Measurements from ENCODE around the gene MFSD2A.
A peak's percentile ranks its signal among the peaks of the same experiment; 100 is the strongest.

MFSD2A gene

DNA sequence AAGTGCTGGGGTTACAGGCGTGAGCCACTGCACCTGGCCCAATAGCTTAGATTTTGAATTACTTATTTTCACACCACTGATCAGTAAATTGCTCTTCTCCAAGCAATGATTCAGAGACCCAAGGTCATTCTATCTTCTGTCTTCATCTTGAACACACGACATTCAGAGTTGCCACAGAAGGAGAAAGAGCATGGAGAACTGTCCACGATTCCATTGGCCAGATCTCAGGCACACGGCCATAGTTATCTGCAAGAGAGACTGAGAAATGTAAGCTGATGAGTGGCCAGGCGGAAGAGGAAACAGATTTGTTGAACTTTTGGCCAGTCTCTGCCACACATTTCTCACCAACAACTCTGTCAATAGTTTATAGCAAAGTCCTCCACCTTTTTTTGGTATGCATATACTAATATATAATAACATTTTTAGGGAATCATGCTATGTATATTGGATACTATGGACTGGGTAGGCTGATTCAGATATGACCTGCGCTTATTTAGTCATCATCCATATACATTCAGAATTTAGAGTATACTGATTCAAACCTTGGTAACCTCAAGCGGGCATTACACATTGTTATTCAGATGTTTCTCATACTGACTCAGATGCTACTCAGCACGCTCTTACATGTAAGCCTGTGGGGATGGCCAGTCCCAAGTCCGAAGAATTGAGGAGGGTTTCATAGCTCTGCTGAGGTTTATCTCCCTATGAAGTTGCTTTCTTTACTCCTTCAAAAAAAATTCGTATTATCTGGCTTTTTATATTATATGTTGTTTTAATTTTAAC lies 60.1 kb downstream of the MFSD2A start:
- no peak for TF ChIP-seq CTCF (IDR thresholded peaks at IDR 0.05; ENCODE audit: low read depth, low read length)
- in situ Hi-C loops (cut with HindIII; ENCODE audit: low sequenced_read_pairs): no loop called here
- DNase-seq (ENCODE audit: low read depth, low spot score): peak; percentile 85
- no peak overlapping the region for H3K4me3 ChIP-seq (ENCODE audit: low read depth, low read length)

DNA sequence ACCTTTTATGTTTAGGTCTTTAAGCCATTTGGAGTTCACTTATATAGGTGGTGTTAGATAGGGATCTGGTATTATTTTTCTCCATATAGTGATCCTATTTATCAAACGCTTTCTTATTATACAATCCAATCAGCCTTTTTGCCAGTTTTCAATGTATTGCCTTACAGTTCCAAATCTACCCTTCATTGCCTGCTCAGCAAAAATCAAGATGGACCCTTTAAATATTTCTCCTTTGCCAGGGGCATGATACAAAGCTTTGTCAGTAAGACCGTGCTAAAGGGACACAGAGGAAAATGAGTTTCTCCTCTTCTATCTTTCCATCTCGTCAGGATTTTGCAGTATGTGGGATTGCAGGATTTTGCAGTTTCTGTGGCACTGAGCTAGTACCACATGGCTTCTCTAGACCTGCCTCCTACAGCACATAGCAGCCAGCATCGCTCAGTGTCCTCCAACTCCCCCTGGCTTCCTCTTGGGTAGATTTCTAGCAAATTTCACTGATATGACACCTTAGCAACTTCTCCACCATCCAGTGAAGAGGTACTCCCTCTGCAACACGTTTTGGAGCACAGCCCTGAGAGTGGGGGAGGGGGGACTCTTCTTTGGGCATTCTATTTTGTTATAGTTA lies 63.1 kb downstream of the MFSD2A start:
- in situ Hi-C loops (cut with HindIII; ENCODE audit: low sequenced_read_pairs): no loop called here
- no peak for DNase-seq (ENCODE audit: low read depth, low spot score)
- TF ChIP-seq CTCF (IDR thresholded peaks at IDR 0.05; ENCODE audit: low read depth, low read length): no peak
- H3K4me3 ChIP-seq (ENCODE audit: low read depth, low read length): no peak overlapping the region
